Fibroblast of lung (primary cell): Measurements from ENCODE around the gene TEDC1. TPM values are rescaled to one million over a fixed set of nuclear protein-coding genes. Genes with fewer than 3 reads are reported as not detected.

Source experiments
- DNase-seq, 2 donors: peaks; one replicate each; pipeline versions ENCODE4 v3.0.0 to v3.0.0-alpha.2; 2010; ENCODE audit warnings: low read depth in 2 of 2
- H2AFZ ChIP-seq: 2 replicates; pipeline ENCODE4 v1.5.1; 2012; ENCODE audit warnings: low read length, control low read depth, inconsistent platforms
- H3K27ac ChIP-seq: 2 replicates; pipeline ENCODE4 v1.5.1; 2011; ENCODE audit warnings: low read length, control low read depth; ENCODE audit not compliant: insufficient read depth
- H3K27me3 ChIP-seq: 2 replicates; pipeline ENCODE4 v1.5.1; 2011; ENCODE audit warnings: mild to moderate bottlenecking, low read length; ENCODE audit not compliant: control insufficient read depth, insufficient read depth
- H3K36me3 ChIP-seq: 2 replicates; pipeline ENCODE4 v1.5.1; 2011; ENCODE audit warnings: low read length; ENCODE audit not compliant: control insufficient read depth, insufficient read depth
- H3K4me1 ChIP-seq: 2 replicates; pipeline ENCODE4 v1.5.1; 2011; ENCODE audit warnings: low read length; ENCODE audit not compliant: control insufficient read depth, insufficient read depth; ENCODE audit errors: extremely low read depth
- H3K4me2 ChIP-seq: 2 replicates; pipeline ENCODE4 v1.5.1; 2011; ENCODE audit warnings: low read length, control low read depth; ENCODE audit not compliant: insufficient read depth; ENCODE audit errors: extremely low read depth
- H3K4me3 ChIP-seq, 4 experiments: fragments of 200-600 bp in 1 of 4; sonication (generic) in 1 of 4; replicated peaks in 1 of 4; 2 replicates each; pipeline ENCODE4 v1.5.1; 2011 to 2016; ENCODE audit warnings: low read length in 4 of 4, low read depth in 3 of 4, mild to moderate bottlenecking in 3 of 4, control low read depth in 2 of 4, inconsistent platforms in 1 of 4, mixed read lengths in 1 of 4; ENCODE audit not compliant: insufficient read depth in 1 of 4; ENCODE audit errors: control extremely low read depth in 1 of 4
- H3K79me2 ChIP-seq: 2 replicates; pipeline ENCODE4 v1.5.1; 2012; ENCODE audit warnings: mild to moderate bottlenecking, low read length, inconsistent platforms; ENCODE audit not compliant: control insufficient read depth, insufficient read depth
- H3K9ac ChIP-seq: 2 replicates; pipeline ENCODE4 v1.5.1; 2011; ENCODE audit warnings: mild to moderate bottlenecking, low read length, control low read depth; ENCODE audit not compliant: insufficient read depth
- H3K9me3 ChIP-seq: 2 replicates; pipeline ENCODE4 v1.5.1; 2012; ENCODE audit warnings: low read depth, low read length; ENCODE audit not compliant: control insufficient read depth, insufficient read depth
- H4K20me1 ChIP-seq: 2 replicates; pipeline ENCODE4 v1.5.1; 2011; ENCODE audit warnings: low read length; ENCODE audit not compliant: control insufficient read depth, insufficient read depth; ENCODE audit errors: extremely low read depth
- CTCF ChIP-seq, 2 donors: IDR thresholded peaks in 1 of 2; conservative IDR thresholded peaks in 1 of 2; 1 replicate in 1 of 2; 2 replicates in 1 of 2; pipeline ENCODE4 v1.5.1; 2011 to 2012; ENCODE audit warnings: low read length in 2 of 2, control low read depth in 1 of 2, inconsistent platforms in 1 of 2, low read depth in 1 of 2, mild to moderate bottlenecking in 1 of 2
- EZH2 ChIP-seq: IDR thresholded peaks from 2 replicates; pipeline ENCODE4 v1.5.1; 2012; ENCODE audit warnings: low read length, control low read depth, mild to moderate bottlenecking; ENCODE audit errors: missing control alignments
- polyA plus RNA-seq, 2 donors: library from polyadenylated mRNA; depleted of rRNA in 1 of 2; stranded (reverse) in 1 of 2; unstranded in 1 of 2; fragments of >200 nt; gene quantifications; 2 replicates each; pipeline ENCODE4 v1.2.1, GENCODE V29; 2011 to 2012; ENCODE audit warnings: missing spikeins in 1 of 2
- total RNA-seq: library from RNA; depleted of rRNA; stranded (reverse); fragments of >200 nt; gene quantifications from 2 replicates; pipeline ENCODE4 v1.2.1, GENCODE V29; 2014

The TEDC1 gene
- total and polyA plus RNA-seq, 2 donors (not counting 1 experiment from before 2014, with no cell fraction given), result 0.69 to 2.5 TPM

- no peaks in the 10 kb centered on the region for H3K4me1 ChIP-seq
- H3K36me3 ChIP-seq, result no peaks in the 10 kb centered on the region
- DNase-seq, result no peak
- H3K4me3 ChIP-seq, result no peak overlapping the region
- H4K20me1 ChIP-seq, result no peaks in the 10 kb centered on the region
- H3K27me3 ChIP-seq, result peaks cover 2% of the 10 kb centered on the region
- no peaks in the 10 kb centered on the region for H3K9me3 ChIP-seq
- no peak for TF ChIP-seq EZH2
- H3K4me2 ChIP-seq, result no peak overlapping the region
- H3K79me2 ChIP-seq, result no peaks in the 10 kb centered on the region
- H3K9ac ChIP-seq, result no peak overlapping the region
- H2AFZ ChIP-seq, result no peak overlapping the region
- H3K27ac ChIP-seq, result no peak overlapping the region
These were observed 41.0 kb downstream of the TEDC1 start for GRCh38 chr14:105531894-105532623.

- no peaks in the 10 kb centered on the region for H3K4me1 ChIP-seq
- H3K36me3 ChIP-seq, result no peaks in the 10 kb centered on the region
- H2AFZ ChIP-seq, result no peak overlapping the region
- H3K4me2 ChIP-seq, result no peak overlapping the region
- H3K9ac ChIP-seq, result no peak overlapping the region
- H3K27me3 ChIP-seq, result peaks cover 2% of the 10 kb centered on the region
- no peak overlapping the region for H3K27ac ChIP-seq
- H3K4me3 ChIP-seq, result no peak overlapping the region
- no peaks in the 10 kb centered on the region for H3K9me3 ChIP-seq
- peak; percentile 25 to 48 for TF ChIP-seq CTCF (conservative IDR thresholded peaks at IDR 0.05 in 1 of 2, IDR thresholded peaks at IDR 0.05 in 1 of 2; ENCODE audit: low read depth in 1 of 2, low read length in 2 of 2)
- TF ChIP-seq EZH2, result no peak
- H4K20me1 ChIP-seq, result no peaks in the 10 kb centered on the region
- H3K79me2 ChIP-seq, result no peaks in the 10 kb centered on the region
- peak; percentile 7 to 12 for DNase-seq
These were observed 41.7 kb downstream of the TEDC1 start for GRCh38 chr14:105532735-105533141.

GRCh38 chr14:105533391-105533790 is 42.3 kb downstream of the TEDC1 start:
- DNase-seq, result no peak
- Histone ChIP-seq H3K27ac (no peak overlapping the region), H3K4me2 (no peak overlapping the region), H3K9me3 (no peaks in the 10 kb centered on the region), H2AFZ (no peak overlapping the region), H3K4me3 (no peak overlapping the region), H4K20me1 (no peaks in the 10 kb centered on the region), H3K4me1 (no peaks in the 10 kb centered on the region), H3K36me3 (no peaks in the 10 kb centered on the region), H3K79me2 (no peaks in the 10 kb centered on the region), H3K9ac (no peak overlapping the region), H3K27me3 (peaks cover 2% of the 10 kb centered on the region)
- TF ChIP-seq CTCF (conservative IDR thresholded peaks at IDR 0.05 in 1 of 2, IDR thresholded peaks at IDR 0.05 in 1 of 2; ENCODE audit: low read depth in 1 of 2, low read length in 2 of 2) (no peak), EZH2 (no peak)
